ENCODE measurements around the gene ART1.
A peak's percentile ranks its signal among the peaks of the same experiment; 100 is the strongest.
"Not testable (repeated sequence)": the region's sequence is repeated elsewhere in the genome, so short reads cannot be mapped to it uniquely, and the experiment has no call there.

ART1 gene

GRCh38 chr11:3631331-3631730, 13.6 kb upstream of the ART1 start:
- FAIRE-seq = no peak
- no peak for DNase-seq (ENCODE audit: insufficient read length, low spot score)

DNA sequence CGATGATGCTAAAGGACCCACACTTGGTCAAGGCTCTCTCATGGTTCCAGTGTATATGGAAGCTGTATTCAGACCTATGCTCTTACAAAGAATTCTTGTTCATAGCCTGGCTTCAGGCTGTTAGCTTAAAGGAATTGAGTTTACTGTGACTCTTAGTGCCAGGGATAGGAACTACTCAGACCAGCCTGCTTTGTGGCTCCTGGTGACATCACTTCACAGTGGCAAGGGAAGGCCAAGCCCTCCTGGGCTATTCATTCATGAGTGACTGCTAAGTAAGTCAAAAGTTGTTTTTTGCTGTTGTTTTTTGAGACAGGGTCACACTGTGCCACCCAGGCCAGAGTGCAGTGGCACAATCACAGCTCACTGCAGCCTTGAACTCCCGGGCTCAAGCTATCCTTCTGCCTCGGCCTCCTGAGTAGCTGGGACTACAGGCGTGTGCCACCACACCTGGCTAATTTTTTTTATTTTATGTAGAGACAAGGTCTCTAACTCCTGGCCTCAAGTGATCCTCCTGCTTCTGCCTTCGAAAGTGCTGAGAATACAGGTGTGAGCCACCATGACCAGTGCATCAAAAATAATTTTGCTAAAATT, 12.8 kb upstream of the ART1 start:
- no peak for DNase-seq (ENCODE audit: insufficient read length, low spot score)
- no peak for FAIRE-seq

GRCh38 chr11:3635641-3636375, 9.1 kb upstream of the ART1 start:
- FAIRE-seq = no peak
- DNase-seq (ENCODE audit: insufficient read length, low spot score) = no peak

GRCh38 chr11:3637201-3637600, 7.7 kb upstream of the ART1 start:
- DNase-seq (ENCODE audit: insufficient read length, low spot score) = no peak
- no peak for FAIRE-seq

- no peak for FAIRE-seq
- no peak for DNase-seq (ENCODE audit: insufficient read length, low spot score)
Observed at GRCh38 chr11:3638513-3638912, 6.4 kb upstream of the ART1 start.

DNA sequence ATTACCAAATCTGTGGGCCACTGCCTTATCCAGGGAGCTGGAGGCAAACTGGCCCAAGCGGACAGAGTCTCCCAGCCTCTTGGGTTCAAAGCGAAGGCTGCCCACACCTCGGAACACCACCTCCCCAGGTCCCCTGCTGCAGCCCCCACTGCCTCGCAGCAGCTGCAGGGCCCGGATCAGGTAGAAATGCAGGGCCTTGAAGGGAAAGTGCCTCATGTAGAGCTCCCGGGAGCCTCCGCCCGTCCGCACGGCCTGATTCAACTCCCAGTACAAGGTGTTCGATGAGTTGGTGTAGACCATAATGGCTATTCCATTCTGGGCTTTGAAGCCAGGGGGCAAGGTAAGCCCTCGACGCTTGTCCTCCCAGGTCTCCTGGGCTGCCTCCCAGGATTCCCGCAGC, 5.1 kb upstream of the ART1 start:
- FAIRE-seq = no peak
- DNase-seq (ENCODE audit: insufficient read length, low spot score) = no peak

DNA sequence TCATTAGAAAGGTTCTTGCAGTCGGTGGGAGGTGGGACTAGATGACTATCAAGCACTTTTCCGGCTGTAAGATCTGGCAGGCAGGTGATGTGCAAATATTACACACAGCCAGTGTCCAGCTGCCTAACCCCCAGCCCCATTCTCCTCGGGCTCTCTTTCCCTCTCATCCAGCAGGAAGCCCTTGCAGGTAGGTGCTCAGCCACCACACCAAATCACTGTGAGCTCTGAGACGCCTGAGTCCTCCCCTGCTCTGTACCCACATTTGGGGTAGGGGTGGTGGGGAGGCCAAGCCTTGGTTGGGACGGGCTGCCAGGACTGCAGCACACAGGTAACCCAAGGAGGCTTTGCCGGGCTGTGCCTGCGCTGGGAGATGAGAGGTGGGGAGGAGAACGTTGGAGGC, 3.7 kb upstream of the ART1 start:
- FAIRE-seq (no peak), DNase-seq (ENCODE audit: insufficient read length, low spot score) (no peak)

GRCh38 chr11:3641701-3642070, 3.2 kb upstream of the ART1 start, which contains the start of gene ART5:
ART5 (minus strand) TSS chr11:3641992; CDS start chr11:3641862, 130 bp downstream.
- DNase-seq (ENCODE audit: insufficient read length, low spot score) = no peak
- no peak for FAIRE-seq

GRCh38 chr11:3642071-3642951, 2.6 kb upstream of the ART1 start:
- DNase-seq (ENCODE audit: insufficient read length, low spot score) (peak; percentile 46), FAIRE-seq (no peak)

DNA sequence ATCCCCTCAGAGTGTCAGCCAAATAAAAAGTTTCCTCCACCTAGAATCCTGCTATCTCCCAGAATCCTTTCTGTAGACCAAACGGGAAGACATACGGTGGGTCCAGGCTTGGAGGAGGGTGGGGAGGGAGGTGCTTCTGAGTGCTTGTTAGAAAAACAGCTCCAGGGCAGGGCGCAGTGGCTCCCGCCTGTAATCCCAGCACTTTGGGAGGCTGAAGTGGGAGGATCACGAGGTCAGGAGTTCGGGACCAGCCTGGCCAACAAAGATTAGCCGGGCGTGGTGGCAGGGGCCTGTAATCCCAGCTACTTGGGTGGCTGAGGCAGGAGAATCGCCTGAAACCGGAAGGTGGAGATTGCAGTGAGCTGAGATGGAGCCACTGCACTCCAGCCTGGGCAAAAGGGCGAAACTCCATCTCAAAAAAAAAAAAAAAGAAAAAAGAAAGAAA, 1.8 kb upstream of the ART1 start:
- not testable (repeated sequence) for DNase-seq (ENCODE audit: insufficient read length, low spot score); FAIRE-seq

- DNase-seq (ENCODE audit: insufficient read length, low spot score) = no peak
- FAIRE-seq = no peak
Observed at GRCh38 chr11:3645552-3645951, 624 bp downstream of the ART1 start.

DNA sequence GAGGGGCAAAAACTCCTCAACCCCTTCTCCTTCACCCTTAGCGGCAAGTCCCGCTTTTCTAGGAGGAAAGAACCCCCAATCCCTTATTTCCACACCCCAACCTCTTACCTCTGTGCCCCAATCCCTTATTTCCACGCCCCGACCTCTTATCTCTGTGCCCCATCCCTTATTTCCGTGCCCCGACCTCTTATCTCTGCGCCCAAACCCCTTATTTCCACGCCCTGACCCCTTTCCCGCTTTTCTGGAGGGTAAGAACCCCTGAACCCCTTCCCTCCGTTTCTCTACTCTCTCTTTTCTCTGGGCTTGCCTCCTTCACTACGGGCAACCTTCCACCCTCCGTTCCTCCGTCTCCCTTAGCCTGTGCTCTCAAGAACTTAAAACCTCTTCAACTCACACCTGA, 3.9 kb downstream of the ART1 start:
- not testable (repeated sequence) for DNase-seq (ENCODE audit: insufficient read length, low spot score)

DNA sequence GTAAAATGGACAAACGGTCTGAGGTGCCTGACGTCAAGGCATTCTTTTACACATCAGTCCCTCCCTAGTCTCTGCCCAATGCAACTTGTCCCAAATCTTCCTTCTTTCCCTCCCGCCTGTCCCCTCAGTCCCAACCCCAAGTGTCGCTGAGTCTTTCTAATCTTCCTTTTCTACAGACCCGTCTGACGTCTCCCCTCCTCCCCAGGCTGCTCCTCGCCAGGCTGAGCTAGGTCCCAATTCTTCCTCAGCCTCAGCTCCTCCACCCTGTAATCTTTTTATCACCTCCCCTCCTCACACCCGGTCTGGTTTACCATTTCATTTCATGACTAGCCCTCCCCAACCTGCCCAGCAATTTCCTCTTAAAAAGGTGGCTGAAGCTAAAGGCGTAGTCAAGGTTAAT, 4.4 kb downstream of the ART1 start:
- DNase-seq (ENCODE audit: insufficient read length, low spot score); FAIRE-seq: not testable (repeated sequence)

More for the DNA sequence above, 3.9 kb downstream of the ART1 start:
- FAIRE-seq = not testable (repeated sequence)

DNA sequence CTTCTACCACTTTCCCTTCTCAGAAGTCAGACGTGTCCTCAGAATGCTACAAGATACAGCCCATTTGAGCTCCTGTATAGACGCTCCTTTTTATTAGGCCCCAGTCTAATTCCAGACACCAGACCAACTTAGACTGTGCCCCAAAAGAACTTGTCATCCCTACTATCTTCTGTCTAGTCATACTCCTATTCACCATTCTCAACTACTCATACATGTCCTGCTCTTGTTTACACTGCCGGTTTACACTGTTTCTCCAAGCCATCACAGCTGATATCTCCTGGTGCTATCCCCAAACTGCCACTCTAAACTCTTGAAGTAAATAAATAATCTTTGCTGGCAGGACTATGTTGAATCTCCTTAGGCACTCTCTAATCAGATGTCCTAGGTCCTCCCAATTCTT, 7.6 kb downstream of the ART1 start:
- not testable (repeated sequence) for FAIRE-seq

GRCh38 chr11:3655547-3655946, 10.6 kb downstream of the ART1 start:
- DNase-seq (ENCODE audit: insufficient read length, low spot score) (no peak), FAIRE-seq (no peak)

More for the DNA sequence above, 7.6 kb downstream of the ART1 start:
- DNase-seq (ENCODE audit: insufficient read length, low spot score) = not testable (repeated sequence)

DNA sequence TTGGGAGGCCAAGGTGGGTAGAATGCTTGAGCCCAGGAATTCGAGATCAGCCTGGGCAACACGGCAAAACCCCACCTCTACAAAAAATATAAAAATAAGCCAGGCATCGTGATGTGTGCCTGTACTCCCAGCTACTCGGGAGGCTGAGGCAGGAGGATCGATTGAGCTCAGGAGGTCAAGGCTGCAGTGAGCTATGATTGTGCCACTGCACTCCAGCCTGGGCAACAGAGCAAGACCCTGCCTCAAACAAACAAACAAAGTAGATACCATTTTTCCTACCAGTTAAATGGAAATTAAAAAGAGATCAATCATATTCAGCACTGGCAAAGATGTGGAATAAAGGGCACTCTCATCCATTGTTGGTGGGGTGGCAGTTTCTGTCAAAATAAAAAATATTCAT, 12.4 kb downstream of the ART1 start:
- not testable (repeated sequence) for FAIRE-seq; DNase-seq (ENCODE audit: insufficient read length, low spot score)

- FAIRE-seq (no peak), DNase-seq (ENCODE audit: insufficient read length, low spot score) (no peak)
Observed at GRCh38 chr11:3658252-3658651, 13.3 kb downstream of the ART1 start.

DNA sequence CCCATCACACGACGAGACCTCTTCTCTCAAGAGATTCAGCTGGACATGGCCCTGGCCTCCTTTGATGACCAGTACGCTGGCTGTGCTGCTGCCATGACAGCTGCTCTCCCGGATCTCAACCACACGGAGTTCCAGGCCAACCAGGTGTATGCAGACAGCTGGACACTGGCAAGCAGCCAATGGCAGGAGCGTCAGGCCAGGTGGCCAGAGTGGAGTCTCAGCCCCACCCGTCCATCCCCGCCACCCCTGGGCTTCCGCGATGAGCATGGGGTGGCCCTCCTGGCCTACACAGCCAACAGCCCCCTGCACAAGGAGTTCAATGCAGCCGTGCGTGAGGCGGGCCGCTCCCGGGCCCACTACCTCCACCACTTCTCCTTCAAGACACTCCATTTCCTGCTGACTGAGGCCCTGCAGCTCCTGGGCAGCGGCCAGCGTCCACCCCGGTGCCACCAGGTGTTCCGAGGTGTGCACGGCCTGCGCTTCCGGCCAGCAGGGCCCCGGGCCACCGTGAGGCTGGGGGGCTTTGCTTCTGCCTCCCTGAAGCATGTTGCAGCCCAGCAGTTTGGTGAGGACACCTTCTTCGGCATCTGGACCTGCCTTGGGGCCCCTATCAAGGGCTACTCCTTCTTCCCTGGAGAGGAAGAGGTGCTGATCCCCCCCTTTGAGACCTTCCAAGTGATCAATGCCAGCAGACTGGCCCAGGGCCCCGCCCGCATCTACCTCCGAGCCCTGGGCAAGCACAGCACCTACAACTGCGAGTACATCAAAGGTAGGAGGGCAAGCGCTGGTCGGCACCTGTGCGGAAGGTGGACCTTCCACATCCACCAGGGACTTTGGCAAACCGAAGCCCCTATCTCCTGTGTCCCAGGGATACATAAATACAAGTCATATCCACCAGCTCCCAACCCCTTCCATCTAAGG, 14.9 kb downstream of the ART1 start:
- DNase-seq (ENCODE audit: insufficient read length, low spot score) (no peak), FAIRE-seq (no peak)

- no peak for FAIRE-seq
- DNase-seq (ENCODE audit: insufficient read length, low spot score) = no peak
Observed at GRCh38 chr11:3660960-3661359, 16.0 kb downstream of the ART1 start.

- DNase-seq (ENCODE audit: insufficient read length, low spot score) (no peak), FAIRE-seq (no peak)
Observed at GRCh38 chr11:3662856-3663255, 17.9 kb downstream of the ART1 start.

All from GM19239 (cell line).